Measurements from ENCODE around the gene LYRM2. TPM values are rescaled to one million over a fixed set of nuclear protein-coding genes. Genes with fewer than 3 reads are reported as not detected.

The LYRM2 gene
- total and polyA plus RNA-seq, 2 of the 8 experiments (the other 6 are each of a cell fraction or from before 2014, with no cell fraction given) = 7.3 to 25.7 TPM

- TF ChIP-seq SUZ12 (IDR thresholded peaks at IDR 0.05; ENCODE audit: low read length) (no peak), RNF2 (IDR thresholded peaks at IDR 0.05; ENCODE audit: borderline replicate concordance, low read depth, low read length, missing control alignments, poor library complexity, severe bottlenecking) (no peak), CBX8 (IDR thresholded peaks at IDR 0.05; ENCODE audit: borderline replicate concordance, low read depth, low read length) (no peak), JUND (IDR thresholded peaks at IDR 0.05; ENCODE audit: low read length) (no peak), POU5F1 (IDR thresholded peaks at IDR 0.05; ENCODE audit: low read depth, low read length) (no peak), POLR2A (IDR thresholded peaks at IDR 0.05; ENCODE audit: control extremely low read depth in 1 of 2, low read depth in 2 of 2, low read length in 2 of 2) (no peak), NRF1 (IDR thresholded peaks at IDR 0.05; ENCODE audit: low read depth, low read length) (no peak), HDAC2 (IDR thresholded peaks at IDR 0.05; ENCODE audit: borderline replicate concordance in 1 of 2, low read depth in 2 of 2, low read length in 2 of 2) (no peak)
Measured at GRCh38 chr6:89680150-89680549, 41.6 kb upstream of the LYRM2 start (continued).
